Measurements from ENCODE around the gene EHBP1.
A peak's percentile ranks its signal among the peaks of the same experiment; 100 is the strongest.
"Not testable (repeated sequence)": the region's sequence is repeated elsewhere in the genome, so short reads cannot be mapped to it uniquely, and the experiment has no call there.

Gene EHBP1

GRCh38 chr2:62705859-62706720 lies 577 bp downstream of the EHBP1 start:
- DNase-seq = no peak

DNA sequence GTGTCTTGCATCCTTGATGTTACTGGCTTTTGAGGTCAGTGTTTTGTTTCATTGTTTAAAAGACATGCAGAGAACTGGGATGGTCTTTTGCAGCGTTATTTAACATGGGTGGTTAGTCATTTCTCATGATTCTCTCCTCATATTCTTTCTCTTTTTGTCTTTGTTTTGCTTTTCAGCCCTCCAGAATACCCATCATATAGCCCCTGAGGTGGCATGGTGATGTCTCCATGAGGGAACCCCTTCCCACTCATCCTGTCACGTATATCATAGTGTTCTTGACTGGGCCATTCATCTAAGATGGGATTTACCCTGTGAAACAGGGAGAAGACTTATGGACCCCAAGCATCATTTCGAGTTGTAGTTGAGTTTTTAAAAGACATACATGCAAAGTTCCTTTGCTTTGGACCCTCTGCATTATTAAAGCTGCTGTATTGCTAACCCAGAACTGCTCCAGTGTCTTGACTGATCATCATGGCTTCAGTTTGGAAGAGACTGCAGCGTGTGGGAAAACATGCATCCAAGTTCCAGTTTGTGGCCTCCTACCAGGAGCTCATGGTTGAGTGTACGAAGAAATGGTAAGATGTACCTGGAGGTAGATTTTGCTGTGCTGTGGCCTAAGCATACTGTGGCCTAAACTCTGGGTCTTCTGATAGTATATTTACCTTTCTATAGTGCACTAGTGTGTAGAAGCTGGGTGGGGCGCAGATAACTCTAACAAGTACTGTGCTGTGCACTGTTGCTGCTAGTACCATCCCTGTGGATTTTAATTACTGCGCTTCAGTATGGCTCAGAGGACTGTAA lies 1.4 kb downstream of the EHBP1 start:
- no peak for DNase-seq

DNA sequence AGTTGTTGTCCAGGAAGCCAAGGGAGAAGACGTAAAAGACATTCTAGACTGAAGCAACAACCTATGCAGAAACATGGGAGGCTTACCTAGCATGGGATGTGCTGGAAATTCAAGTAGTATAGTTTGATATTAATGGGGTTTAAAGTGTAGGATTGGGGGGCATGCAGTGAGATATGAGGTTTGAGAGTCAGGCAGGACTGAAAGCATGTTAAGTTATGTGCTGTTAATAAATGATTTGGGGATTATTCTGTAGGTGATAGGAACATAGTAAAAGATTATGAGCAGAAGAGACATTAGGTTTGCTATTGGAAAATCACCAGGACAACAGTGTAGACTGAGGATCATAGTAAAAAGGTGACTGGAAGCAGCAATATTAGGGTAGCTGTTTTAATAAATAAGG lies 3.2 kb downstream of the EHBP1 start:
- no peak for DNase-seq

DNA sequence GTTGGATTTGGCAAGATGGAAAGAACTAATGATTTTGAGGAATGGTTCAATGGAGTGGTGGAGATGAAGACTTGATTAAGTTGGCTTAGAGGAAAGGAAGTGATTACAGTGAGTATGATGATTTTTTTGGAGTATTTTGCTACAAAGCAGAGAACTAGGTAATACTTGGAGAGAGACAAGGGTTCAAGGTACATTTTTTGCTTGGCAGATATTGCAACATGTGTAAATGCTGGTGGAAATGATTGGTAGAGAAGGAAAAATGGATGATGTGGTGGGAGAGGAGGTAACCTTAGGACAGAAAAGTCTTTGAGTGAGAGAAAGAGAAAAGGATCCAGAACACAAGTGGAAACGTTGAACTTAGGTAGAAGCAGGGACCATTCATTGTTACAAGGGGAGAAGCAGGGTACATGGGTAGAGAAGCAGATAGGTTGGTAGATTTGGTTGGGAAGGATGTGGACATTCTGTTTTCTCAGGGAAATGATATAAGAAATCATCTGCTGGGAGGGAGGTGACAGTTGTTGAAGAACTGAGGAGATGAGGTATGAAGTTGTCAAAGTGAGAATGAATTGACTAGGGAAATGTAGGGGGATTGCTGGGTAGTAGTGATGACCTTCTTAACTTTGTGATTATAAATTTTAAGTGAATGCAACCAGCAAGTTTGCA lies 6.5 kb downstream of the EHBP1 start:
- no peak for DNase-seq

- not testable (repeated sequence) for DNase-seq
Measured at GRCh38 chr2:62713196-62713595, 7.7 kb downstream of the EHBP1 start.

DNA sequence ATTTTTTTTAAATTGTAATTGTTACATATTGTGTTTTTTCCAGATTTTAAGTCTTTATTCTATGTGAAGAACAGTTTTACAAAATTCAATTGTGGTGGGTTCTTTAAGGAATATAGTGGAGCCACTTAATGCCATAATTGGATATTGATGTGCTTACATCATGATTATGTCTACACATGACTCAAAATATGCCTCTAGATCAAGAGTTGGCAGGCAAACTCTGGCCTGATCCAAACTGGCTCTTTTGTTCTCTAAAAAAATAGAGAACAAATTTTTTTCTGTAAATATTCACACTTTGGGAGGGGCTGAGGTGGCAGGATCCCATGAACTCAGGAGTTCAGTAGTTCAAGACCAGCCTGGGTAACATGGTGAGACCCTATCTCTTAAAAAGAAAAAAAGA lies 8.3 kb downstream of the EHBP1 start:
- DNase-seq = no peak

DNA sequence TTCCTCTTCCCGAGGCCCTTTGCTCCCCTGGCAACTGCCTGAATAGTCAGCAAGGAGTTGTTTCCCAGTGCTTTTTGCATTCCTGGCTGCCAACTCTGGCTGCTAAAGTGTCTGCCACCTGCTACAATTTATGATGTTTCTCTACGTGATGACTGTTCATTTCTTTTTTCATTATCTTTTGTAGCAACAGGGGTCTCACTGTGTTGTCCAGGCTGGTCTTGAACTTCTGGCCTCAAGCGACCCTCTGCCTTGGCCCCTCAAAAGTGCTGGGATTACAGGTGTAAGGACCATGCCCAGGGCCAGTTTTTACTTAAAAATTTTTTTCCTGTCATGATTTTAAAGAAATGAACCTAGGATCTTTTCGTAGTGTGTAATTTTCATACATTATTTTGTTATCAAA lies 11.3 kb downstream of the EHBP1 start:
- no peak for DNase-seq

DNA sequence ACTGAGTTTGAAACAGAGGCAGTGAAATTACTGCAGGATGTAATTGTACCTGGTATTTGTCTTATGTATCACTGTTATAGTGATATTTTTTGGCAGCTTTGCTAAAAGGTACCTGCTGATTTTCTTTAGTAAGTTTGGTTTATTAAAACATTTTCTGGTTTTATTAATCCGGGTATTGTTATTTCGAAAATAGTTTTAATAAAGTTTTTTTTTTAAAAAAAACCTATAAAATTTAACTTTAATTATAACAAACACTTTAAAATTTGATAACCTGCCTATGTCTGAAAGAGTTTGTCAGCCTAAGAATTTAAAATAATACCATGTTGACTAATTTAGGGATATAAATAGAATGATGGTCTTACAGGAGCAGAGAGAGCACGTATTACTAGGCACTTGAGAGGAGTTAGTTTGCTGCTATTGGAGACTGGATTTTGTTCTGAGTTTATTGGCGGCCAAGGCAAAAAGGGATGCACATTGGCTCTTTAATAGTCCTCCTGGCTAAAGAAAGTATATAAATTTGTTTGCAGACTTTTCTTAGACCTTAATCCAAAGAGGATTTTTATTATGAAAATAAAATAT lies 12.1 kb downstream of the EHBP1 start:
- DNase-seq = no peak

DNA sequence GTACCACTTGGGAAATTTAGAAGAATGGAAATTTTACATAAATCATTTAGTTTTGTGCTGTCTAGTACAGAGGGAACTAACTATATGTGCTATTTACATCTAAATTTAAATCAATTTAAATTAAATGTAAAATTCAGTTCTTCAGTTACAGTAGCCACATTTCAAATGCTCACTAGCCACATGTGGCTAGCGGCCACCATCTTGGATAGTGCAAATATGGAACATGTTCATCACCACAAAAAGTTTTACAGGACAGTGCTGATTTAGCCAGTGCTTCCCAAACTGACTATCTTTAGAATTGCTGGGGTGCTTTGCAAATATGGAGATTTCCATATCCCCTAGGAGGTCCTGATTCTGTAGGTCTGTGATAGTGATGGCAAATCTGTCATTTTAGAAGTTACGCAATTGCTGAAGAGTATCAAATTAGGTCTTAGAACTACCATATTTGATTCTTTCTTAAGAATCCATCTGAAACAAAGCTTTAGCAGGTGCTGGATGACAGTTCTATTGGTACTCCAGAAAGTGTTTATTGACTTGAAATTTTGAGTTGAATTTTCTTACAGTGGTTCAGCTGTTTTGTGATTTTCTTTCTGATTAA lies 12.8 kb downstream of the EHBP1 start:
- no peak for DNase-seq

GRCh38 chr2:62719757-62720156 lies 14.2 kb downstream of the EHBP1 start:
- no peak for DNase-seq

- no peak for DNase-seq
Measured at GRCh38 chr2:62722679-62723078, 17.2 kb downstream of the EHBP1 start.

DNA sequence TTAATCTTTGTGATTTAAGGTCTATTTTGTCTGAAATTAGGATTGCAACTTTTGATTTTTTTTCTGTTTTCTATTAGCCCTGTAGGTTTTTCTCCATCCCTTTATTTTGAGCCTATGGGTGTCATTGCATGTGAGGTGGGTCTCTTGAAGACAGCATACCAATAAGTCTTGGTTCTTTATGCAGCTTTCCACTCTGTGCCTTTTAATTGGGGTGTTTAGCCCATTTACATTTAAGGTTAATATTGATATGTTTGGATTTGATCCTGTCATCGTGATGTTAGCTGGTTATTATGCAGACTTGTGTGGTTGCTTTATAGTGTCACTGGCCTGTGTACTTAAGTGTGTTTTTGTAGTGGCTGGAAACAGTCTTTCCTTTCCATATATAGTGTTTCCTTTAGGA lies 17.7 kb downstream of the EHBP1 start:
- no peak for DNase-seq

GRCh38 chr2:62724106-62724505 lies 18.6 kb downstream of the EHBP1 start:
- DNase-seq = no peak

DNA sequence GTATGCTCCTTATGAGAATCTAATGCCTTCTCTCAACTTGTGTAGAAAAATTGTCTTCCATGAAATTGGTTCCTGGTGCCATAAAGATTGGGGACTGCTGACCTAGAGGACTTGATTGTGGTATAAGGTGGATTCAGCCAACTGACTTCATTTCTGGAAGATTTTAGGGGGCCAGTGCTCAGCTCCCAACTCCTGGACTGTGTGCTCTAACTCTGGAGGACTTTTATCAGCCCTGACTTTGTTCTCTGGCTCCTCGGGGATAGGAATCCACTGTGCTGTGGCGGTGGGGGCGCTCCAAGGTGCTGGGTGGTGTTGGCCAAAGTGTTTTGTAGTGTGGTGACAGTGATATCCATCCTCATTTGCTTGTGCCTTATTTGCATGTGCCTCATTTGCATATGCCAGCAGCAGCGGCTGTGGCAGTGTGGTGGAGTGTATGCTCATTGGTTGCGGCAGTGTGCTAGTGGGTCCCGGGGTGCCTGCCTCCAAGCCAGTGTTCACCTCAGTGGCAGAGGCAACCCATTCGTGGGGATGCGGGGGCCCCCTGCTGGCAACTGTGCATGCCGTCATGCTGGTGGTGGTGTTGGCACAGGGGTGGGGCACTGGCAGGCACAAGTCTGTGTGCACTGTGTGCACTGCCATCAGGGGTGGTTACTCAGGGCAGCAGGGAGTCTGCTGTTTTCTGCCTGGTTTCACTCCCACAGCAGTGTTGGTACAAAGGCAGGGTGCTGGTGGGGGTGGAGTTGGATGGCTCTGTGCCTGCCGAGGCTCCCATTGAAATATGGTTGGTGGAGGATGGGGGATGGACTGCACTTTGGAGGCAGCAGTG lies 19.6 kb downstream of the EHBP1 start:
- DNase-seq = peak; percentile 33

- DNase-seq = no peak
Measured at GRCh38 chr2:62725712-62726055, 20.2 kb downstream of the EHBP1 start.

DNA sequence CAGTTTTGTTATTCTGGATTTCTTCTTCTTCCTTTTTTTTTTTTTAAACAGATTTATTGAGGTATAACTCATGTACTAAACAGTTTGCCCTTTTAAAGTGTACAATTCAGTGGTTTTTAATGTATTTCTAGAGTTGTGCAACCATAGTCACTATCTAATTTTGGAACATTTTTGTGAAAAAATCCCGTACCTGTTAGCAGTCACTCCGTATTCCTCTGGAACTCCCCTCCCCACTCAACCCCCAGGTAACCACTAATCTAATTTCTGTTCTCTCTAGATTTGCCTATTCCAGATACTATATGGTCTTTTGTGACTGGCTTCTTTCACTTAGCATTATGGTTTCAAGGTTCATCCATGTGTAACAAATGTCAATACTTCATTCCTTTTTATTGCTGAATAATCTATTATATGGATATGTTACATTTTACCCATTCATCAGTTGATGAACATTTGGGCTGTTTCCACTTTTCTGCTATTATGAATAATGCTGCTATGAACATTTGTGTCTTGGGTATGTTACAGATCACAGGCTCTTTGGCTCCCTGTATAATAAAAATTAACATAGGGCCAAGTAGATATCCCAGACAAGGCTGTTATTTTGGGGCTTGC lies 21.9 kb downstream of the EHBP1 start:
- DNase-seq = no peak

DNA sequence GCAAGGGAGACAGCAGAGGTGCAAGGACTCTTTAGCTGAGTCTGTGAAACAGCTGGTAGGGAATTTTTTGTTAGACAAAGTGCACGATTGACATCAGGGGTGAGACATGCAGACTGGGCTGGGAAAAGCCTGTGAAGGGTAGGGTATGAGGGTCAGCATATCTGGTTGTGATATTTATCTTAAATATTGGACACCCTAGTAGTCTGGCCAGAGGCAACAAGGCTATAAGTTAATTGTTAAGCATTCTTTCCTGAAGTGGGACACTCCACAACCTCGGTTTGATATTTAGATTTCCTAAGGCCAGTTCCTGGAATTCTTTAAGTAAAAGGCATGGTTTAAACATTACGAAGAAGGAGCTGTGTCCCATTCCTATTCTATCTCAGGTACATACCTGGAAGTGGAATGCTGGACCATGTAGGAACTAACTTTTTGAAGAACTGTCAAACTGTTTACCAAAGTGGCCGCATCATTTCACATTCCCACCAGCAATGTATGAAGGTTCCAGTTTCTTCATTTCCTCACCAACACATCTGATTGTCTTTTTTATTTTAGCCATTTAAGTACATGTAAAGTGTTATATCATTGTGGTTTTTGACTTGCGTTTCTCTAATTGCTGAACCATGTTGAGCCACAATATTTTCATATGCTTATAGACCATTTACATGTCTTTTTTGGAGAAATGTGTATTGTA lies 22.5 kb downstream of the EHBP1 start:
- no peak for DNase-seq

- no peak for DNase-seq
Measured at GRCh38 chr2:62731275-62731674, 25.8 kb downstream of the EHBP1 start.

GRCh38 chr2:62732262-62732777 lies 26.8 kb downstream of the EHBP1 start:
- DNase-seq = no peak

GRCh38 chr2:62733546-62733945 lies 28.0 kb downstream of the EHBP1 start:
- DNase-seq = no peak
